Suprapubic skin (tissue), 4 donors: ENCODE results near the gene LDHD. TPM values are rescaled to one million over a fixed set of nuclear protein-coding genes. Genes with fewer than 3 reads are reported as not detected.

Experiments
- DNase-seq, 2 donors: peaks; one replicate each; pipeline ENCODE4 v3.0.0-alpha.2; 2019; ENCODE audit warnings: low spot score in 2 of 2
- H3K27ac ChIP-seq: fragments of 200-600 bp; sonication (generic); one replicate; pipeline ENCODE4 v1.5.1; 2019
- H3K27me3 ChIP-seq: fragments of 200-600 bp; sonication (generic); one replicate; pipeline ENCODE4 v1.5.1; 2019
- H3K36me3 ChIP-seq: fragments of 200-600 bp; sonication (generic); one replicate; pipeline ENCODE4 v1.5.1; 2019
- H3K4me1 ChIP-seq: fragments of 200-600 bp; sonication (generic); one replicate; pipeline ENCODE4 v1.5.1; 2019
- H3K4me3 ChIP-seq: fragments of 200-600 bp; sonication (generic); one replicate; pipeline ENCODE4 v1.5.1; 2019; ENCODE audit warnings: mild to moderate bottlenecking
- H3K9me3 ChIP-seq: fragments of 200-600 bp; sonication (generic); one replicate; pipeline ENCODE4 v1.5.1; 2019
- CTCF ChIP-seq, 2 donors: fragments of 200-600 bp in 1 of 2; fragments of 450-650 bp in 1 of 2; sonication (generic) in 1 of 2; IDR thresholded peaks; one replicate each; pipeline ENCODE4 v1.5.1; 2016 to 2019; ENCODE audit warnings: antibody characterized with exemption in 2 of 2, mild to moderate bottlenecking in 1 of 2, moderate library complexity in 1 of 2
- EP300 ChIP-seq: sonication (generic); formaldehyde crosslinking; IDR thresholded peaks from one replicate; pipeline ENCODE4 v1.6.1; 2017; ENCODE audit warnings: antibody characterized with exemption
- POLR2A ChIP-seq, 2 donors: fragments of 450-650 bp; IDR thresholded peaks; one replicate each; pipeline ENCODE4 v1.6.1; 2017; ENCODE audit warnings: antibody characterized with exemption in 2 of 2, mild to moderate bottlenecking in 2 of 2, moderate library complexity in 2 of 2
- POLR2AphosphoS5 ChIP-seq, 3 donors: sonication (generic); formaldehyde crosslinking; IDR thresholded peaks; one replicate each; pipeline ENCODE4 v1.6.1; 2017; ENCODE audit warnings: antibody characterized with exemption in 3 of 3
- WGBS: methylation state at CpG from one replicate; pipeline ENCODE4 v1.1.5; 2018; 5-methylcytosine and 5-hydroxymethylcytosine counted together
- total RNA-seq, 4 donors: library from RNA; depleted of rRNA; stranded (reverse); fragments of >200 nt; gene quantifications; one replicate each; pipeline ENCODE4 v1.1.0, GENCODE V29; 2016

LDHD gene
- total RNA-seq: 10 to 100 TPM; 10.7 to 19.2 (median 14.0) TPM

- peak within 1 kb of the TSS; percentile 50 for H3K4me3 ChIP-seq
- peaks cover 25% of the 10 kb centered on the region for H3K4me1 ChIP-seq
- H3K27me3 ChIP-seq: no peaks in the 10 kb centered on the region
- no peak for TF ChIP-seq EP300
- peak within 1 kb of the TSS; percentile 47 for H3K27ac ChIP-seq
- 54% methylated on average over 15 of the region's 15 CpGs for WGBS
- no peaks in the 10 kb centered on the region for H3K36me3 ChIP-seq
- DNase-seq: peak in 1 of 2 donors; percentile 87
- no peaks in the 10 kb centered on the region for H3K9me3 ChIP-seq
Measured at GRCh38 chr16:75116081-75116910, at the start of gene LDHD. Gene LDHD (minus strand): TSS chr16:75116780. CDS start chr16:75116720, 60 bp downstream.

GRCh38 chr16:75160386-75160785 is 43.8 kb upstream of the LDHD start:
- H3K27me3 ChIP-seq: no peaks in the 10 kb centered on the region
- no peak overlapping the region for H3K4me3 ChIP-seq
- WGBS: 94% methylated on average over 1 of the region's 1 CpG
- H3K27ac ChIP-seq: no peak overlapping the region
- TF ChIP-seq CTCF (IDR thresholded peaks at IDR 0.05) (no peak), POLR2A (IDR thresholded peaks at IDR 0.05) (no peak), POLR2AphosphoS5 (IDR thresholded peaks at IDR 0.05) (no peak), EP300 (no peak)
- peaks cover 11% of the 10 kb centered on the region for H3K36me3 ChIP-seq
- no peak for DNase-seq
- H3K4me1 ChIP-seq: no peaks in the 10 kb centered on the region
- no peaks in the 10 kb centered on the region for H3K9me3 ChIP-seq

DNA sequence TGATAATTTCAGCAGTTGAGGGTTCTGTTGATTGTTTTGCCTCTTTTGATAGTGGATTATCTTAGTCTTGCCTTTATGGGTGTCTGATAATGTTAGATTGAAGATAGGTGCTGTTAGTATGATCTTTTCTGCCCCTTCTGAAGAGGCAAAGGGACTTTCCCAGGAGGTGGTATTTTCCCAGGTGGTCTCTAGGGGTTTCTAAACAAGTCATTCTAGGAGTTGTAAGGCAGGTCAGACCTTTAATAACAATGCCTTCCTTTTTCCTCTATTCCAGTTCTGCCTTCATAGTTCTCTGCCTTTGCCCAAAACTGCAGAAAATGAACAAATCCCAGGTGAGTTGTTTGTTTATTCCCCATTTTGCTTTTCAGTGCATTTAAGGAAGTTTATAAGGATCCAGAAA is 36.1 kb upstream of the LDHD start:
- H3K27me3 ChIP-seq: no peaks in the 10 kb centered on the region
- DNase-seq: no peak
- no peak overlapping the region for H3K4me3 ChIP-seq
- H3K36me3 ChIP-seq: peaks cover 16% of the 10 kb centered on the region
- H3K27ac ChIP-seq: no peak overlapping the region
- peaks cover 11% of the 10 kb centered on the region for H3K4me1 ChIP-seq
- H3K9me3 ChIP-seq: peaks cover 12% of the 10 kb centered on the region
- TF ChIP-seq POLR2AphosphoS5 (IDR thresholded peaks at IDR 0.05): no peak
- no peak for TF ChIP-seq EP300
- TF ChIP-seq CTCF (IDR thresholded peaks at IDR 0.05): no peak
- TF ChIP-seq POLR2A (IDR thresholded peaks at IDR 0.05): no peak

GRCh38 chr16:75151798-75152197 is 35.2 kb upstream of the LDHD start:
- Histone ChIP-seq H3K4me1 (peaks cover 11% of the 10 kb centered on the region), H3K9me3 (peaks cover 12% of the 10 kb centered on the region), H3K36me3 (peaks cover 16% of the 10 kb centered on the region), H3K27me3 (no peaks in the 10 kb centered on the region), H3K4me3 (no peak overlapping the region), H3K27ac (no peak overlapping the region)
- TF ChIP-seq CTCF (IDR thresholded peaks at IDR 0.05): no peak
- no peak for TF ChIP-seq POLR2A (IDR thresholded peaks at IDR 0.05)
- no peak for TF ChIP-seq POLR2AphosphoS5 (IDR thresholded peaks at IDR 0.05)
- no peak for TF ChIP-seq EP300
- 48% methylated on average over 2 of the region's 2 CpGs for WGBS
- no peak for DNase-seq

- TF ChIP-seq EP300: no peak
- TF ChIP-seq CTCF (IDR thresholded peaks at IDR 0.05): no peak
- no peak for TF ChIP-seq POLR2A (IDR thresholded peaks at IDR 0.05)
- TF ChIP-seq POLR2AphosphoS5 (IDR thresholded peaks at IDR 0.05): peak; percentile 35 to 89 (median 41)
- DNase-seq: peak; percentile 97 to 98
- no peaks in the 10 kb centered on the region for H3K27me3 ChIP-seq
- peaks cover 4% of the 10 kb centered on the region for H3K36me3 ChIP-seq
- peaks cover 11% of the 10 kb centered on the region for H3K4me1 ChIP-seq
- WGBS: under 1% methylated on average over 60 of the region's 93 CpGs
- H3K9me3 ChIP-seq: peaks cover 17% of the 10 kb centered on the region
- peak within 1 kb of the TSS; percentile 99 for H3K4me3 ChIP-seq
- H3K27ac ChIP-seq: peak within 1 kb of the TSS; percentile 98
Measured at GRCh38 chr16:75148311-75149195, 32.0 kb upstream of the LDHD start, which contains the start of gene ZFP1. Gene ZFP1 (plus strand): TSS chr16:75148524. CDS start chr16:75152952, 4,428 bp downstream.
